ENCODE measurements around the gene SPRR2E.
"Not testable (repeated sequence)": the region's sequence is repeated elsewhere in the genome, so short reads cannot be mapped to it uniquely, and the experiment has no call there.

SPRR2E gene

GRCh38 chr1:153094426-153094825 lies at the start of gene SPRR2E:
TSS of gene SPRR2E (minus strand) at chr1:153094526. CDS start at chr1:153093751, 775 bp downstream.
- no peak for DNase-seq (ENCODE audit: low read depth)

- DNase-seq (ENCODE audit: low read depth) = no peak
Measured at GRCh38 chr1:153141377-153141776, 47.1 kb upstream of the SPRR2E start.

GRCh38 chr1:153140484-153140883 lies 46.2 kb upstream of the SPRR2E start:
- DNase-seq (ENCODE audit: low read depth) = no peak

DNA sequence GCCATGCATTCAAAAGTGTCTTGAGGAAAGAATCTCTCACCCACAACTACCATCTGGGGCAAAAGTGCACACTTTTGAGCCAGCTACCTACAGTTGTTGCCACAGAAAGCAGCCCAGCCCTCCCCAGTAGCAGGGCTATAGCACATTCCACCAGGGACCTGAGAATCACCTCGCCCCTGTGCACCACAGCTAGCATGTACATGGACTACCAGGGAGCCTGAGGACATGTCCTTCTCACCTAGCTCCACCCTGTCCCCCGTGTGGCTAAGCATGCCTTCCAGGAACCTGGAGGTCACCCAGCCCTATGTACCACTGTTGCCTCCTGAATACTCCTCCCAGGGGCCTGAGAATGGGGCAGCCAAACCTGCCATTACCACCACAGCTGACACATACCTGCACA lies 39.4 kb upstream of the SPRR2E start:
- no peak for DNase-seq (ENCODE audit: low read depth)

DNA sequence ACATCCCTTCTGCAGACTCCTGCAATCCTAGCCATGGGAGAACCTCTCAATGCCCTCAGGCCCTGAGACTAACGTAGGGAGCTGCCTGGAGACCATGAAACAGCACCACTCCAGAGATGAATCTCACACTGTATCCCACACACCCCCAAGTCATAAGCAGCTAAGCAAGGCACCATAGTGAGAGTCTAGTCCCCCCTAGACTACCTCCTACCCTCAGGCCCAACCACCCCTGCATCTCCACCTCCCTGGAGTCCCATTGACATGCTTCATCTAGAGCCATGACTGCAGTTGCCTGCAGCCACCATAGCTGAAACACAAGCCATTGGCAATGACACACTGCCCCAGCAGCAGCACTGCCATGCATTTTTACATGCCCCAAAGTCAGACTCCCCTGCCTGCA lies 38.9 kb upstream of the SPRR2E start:
- no peak for DNase-seq (ENCODE audit: low read depth)

GRCh38 chr1:153128688-153129087 lies 34.4 kb upstream of the SPRR2E start:
- not testable (repeated sequence) for DNase-seq (ENCODE audit: low read depth)

DNA sequence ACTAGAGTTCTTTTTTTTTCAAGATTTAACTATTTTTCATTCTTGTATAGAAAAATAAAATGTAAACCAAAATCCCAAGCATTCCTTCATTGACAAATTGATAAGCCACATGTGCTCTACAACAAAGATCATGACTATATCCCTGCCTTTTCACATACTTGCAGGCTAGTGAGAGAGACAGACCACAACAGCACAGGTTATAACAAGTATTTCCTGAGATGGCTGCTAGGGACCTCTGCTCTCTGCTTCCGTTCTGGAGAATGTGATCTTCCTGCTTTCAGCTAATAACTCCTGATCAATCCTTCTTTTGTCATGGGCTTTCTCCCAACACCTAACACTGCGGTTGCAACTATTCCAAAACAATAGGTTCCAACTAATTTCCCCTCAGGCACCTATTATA lies 33.0 kb upstream of the SPRR2E start:
- no peak for DNase-seq (ENCODE audit: low read depth)

GRCh38 chr1:153125536-153125935 lies 31.2 kb upstream of the SPRR2E start:
- DNase-seq (ENCODE audit: low read depth) = no peak

DNA sequence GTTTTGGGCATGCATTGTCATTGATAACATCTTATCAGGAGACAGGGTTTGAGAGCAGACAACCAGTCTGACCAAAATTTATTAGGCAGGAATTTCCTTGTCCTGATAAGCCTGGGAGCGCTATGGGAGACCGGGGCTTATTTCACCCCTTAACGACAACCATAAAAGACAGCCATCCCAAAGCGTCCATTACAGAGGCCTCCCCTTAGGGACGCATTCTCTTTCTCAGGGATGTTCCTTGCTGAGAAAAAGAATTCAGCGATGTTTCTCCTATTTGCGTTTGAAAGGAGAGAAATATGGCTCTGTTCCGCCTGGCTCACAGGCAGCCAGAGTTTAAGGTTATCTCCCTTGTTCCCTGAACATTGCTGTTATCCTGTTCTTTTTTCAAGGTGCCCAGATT lies 29.5 kb upstream of the SPRR2E start:
- DNase-seq (ENCODE audit: low read depth) = not testable (repeated sequence)

DNA sequence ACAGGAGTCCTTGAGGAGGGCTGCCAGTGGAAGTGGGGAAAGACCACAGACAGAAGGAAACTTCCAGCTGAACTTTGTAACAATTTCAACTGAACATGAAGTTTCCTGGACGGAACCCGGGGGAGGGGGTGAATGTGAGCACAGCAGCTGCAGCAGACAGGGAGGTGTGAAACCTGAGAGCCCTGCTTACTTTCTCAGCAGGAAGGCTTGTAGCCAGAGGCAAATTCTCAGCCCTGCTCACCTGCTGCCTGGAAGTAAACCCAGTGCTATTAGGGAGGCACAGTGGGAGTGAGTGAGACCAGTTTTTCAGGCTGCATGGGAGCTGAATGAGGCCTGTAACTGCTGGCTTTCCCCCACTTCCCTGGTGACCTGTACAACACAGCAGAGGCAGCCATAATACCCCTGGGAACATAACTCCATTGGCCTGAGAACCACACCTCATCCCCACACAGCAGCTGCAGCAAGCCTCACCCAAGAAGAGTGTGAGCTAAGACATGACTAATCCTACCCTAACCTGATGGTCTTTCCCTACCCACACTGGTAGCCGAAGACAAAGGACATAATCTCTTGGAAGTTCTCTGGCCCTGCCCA lies 28.6 kb upstream of the SPRR2E start:
- no peak for DNase-seq (ENCODE audit: low read depth)

- DNase-seq (ENCODE audit: low read depth) = no peak
Measured at GRCh38 chr1:153120945-153121344, 26.6 kb upstream of the SPRR2E start.

DNA sequence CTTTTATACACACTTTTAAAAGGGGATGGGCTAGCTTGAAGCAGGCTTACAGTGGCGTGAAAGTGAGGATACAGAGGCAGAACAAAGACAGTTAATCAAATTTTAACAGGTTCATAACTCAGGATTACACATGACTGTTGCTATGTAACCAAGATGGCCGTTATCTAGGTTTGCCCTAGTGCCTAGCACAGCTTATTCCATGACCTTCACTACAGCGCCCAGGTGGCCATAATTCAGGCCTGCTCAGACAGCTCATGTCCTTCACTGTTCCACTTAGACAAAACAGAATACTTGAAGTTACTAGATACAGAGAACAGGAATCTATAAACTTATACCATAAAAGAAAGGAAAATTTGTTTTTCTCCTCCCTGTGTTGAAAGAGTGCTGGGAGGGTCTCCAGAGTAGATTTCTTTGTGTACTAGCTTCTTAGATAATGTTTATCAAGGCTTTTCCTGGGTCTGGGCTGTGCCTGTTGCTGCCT lies 25.2 kb upstream of the SPRR2E start:
- no peak for DNase-seq (ENCODE audit: low read depth)

DNA sequence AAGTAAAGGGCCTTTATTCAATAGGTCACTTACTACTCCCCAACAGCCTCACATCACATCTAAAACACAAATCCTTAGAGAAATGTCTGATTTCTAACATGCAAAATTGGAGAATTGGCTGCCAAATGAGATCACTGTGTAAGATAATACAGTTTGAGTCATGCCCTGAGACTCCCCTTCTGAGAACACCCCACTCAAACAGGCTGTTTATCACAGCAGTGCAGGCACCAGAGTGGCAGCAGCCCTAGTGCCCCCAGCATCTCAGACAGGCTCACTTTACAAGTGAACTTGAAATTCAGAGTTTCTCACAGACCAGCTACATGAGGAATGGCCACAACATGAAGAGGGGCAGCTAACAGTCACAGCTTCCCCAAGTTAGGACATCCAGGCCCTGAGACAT lies 20.9 kb upstream of the SPRR2E start:
- not testable (repeated sequence) for DNase-seq (ENCODE audit: low read depth)

DNA sequence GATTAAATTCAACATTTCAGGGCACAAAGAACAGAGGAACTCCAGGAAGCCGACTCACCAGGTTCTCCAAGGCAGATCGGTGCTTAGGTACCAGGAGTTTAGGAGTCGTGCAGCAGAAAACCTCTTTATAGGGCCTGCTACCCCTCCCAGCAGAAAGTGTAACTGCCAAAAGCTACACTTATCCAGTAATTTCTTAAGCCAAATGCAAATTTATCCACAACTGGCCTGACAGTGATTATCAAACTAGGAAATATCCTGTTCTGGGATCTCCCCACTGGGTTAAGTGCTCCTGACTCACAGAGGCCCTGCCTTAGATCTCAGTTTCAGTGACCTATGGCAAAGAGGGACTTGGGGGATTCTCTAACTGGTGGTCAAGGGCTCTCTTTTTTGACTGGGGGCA lies 19.1 kb upstream of the SPRR2E start, which contains the start of gene SPRR2F:
Gene SPRR2F, minus strand, starts transcription at position 101 of the 400 bp plus-strand sequence. CDS start 783 bp downstream, outside the sequence.
- no peak for DNase-seq (ENCODE audit: low read depth)

GRCh38 chr1:153112454-153112853 lies 18.1 kb upstream of the SPRR2E start:
- not testable (repeated sequence) for DNase-seq (ENCODE audit: low read depth)

- peak; percentile 66 for DNase-seq (ENCODE audit: low read depth)
Measured at GRCh38 chr1:153100245-153100644, 5.9 kb upstream of the SPRR2E start.

DNA sequence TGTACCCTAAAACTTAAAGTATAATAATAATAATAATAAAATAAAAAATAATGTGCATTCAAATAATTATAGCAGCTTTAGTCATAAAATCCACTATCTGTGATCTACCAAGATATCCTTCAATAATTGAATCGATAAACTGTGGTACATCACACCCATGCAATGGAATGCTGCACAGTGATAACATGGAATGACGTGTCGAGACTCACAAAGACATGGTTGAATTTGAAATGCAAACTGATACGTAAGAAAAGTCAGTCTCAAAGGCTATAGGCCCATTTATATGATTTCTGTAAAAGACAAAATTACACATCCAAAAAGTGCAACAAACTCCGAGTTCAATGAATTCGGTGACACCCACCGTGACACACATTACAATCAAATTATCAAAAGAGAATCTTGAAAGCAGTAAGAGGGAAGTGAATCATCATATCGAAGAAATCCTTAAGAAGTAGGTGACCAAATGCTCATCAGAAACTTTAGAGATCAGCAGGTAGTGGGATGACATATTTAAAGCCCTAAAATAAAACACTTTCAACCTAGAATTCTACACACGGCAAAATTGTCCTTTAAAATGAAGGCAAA lies 5.2 kb upstream of the SPRR2E start:
- DNase-seq (ENCODE audit: low read depth) = peak; percentile 24

DNA sequence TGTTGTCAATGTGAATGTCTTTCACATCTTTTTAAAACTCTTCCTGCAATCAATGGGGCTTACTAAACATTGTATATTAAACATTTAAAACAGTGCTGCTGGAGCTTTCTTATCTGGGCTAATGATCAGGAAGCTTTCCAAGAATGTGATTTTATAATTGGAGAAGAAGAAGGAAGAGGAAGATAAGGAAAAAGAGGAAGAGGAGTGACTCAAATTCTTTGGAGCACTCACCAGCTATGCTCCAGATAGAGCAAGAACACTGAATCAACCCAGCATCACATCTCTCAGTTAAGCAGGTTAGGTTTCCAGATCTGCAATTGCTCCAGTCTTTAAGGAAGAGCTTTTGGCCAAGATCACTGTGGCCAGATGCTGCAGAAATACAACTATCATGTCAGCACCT lies 1.4 kb upstream of the SPRR2E start:
- DNase-seq (ENCODE audit: low read depth) = no peak

DNA sequence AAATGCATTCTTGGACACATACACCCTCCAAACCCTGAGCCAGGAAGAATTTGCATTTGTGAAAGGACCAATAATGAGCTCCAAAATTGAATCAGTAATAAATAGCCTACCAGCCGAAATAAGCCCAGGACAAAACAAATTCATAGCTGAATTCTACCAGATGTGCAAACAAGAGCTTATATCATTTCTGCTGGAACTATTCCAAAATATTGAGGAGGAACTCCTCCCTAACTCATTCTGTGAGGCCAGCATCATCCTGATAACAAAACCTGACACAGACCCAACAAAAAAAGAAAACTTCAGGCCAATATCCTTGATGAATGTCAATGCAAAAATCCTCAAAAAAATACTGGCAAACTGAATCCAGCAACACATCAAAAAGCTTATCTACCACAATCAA lies 6.7 kb downstream of the SPRR2E start:
- DNase-seq (ENCODE audit: low read depth) = no peak

- no peak for DNase-seq (ENCODE audit: low read depth)
Measured at GRCh38 chr1:153081736-153082135, 12.6 kb downstream of the SPRR2E start.

GRCh38 chr1:153072806-153073726 lies 21.3 kb downstream of the SPRR2E start:
- no peak for DNase-seq (ENCODE audit: low read depth)

DNA sequence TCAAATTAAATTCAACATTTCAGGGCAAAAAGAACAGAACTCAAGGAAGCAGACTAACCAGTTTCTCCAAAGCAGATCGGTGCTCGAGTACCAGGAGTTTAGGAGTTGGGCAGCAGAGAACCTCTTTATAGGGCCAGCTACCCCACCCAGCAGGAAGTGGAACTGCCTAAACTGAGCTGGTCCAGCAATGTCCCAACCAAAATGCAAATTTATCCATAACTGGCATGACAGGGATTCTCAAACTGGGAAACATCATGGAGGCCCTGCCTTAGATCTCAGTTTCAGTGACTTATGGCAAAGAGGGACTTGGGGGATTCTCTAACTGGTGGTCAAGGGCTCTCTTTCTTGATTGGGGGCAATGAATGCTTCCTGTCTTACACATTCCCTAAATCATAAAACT lies 22.8 kb downstream of the SPRR2E start, which contains the start of gene SPRR2B:
Gene SPRR2B, minus strand, starts transcription at position 101 of the 400 bp plus-strand sequence. CDS start 772 bp downstream, outside the sequence.
- no peak for DNase-seq (ENCODE audit: low read depth)

DNA sequence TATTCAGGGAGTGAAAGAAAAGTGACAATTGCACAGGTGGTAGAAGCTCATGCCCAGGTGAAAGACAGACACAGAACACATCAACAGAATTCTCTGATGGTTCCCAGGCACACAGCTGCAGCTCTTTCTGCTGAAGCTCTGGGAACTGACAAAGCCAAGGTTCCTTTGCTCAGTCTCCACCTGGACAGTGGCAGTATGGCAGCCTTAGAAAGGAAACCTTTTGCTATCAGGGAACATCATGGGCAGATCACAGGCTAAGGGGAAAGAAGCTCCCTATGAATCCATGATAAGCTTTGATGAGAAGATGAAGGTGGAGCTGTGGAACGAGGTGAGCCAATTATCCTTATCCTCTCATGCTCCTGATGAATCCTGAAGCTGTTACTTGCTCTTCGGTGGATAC lies 24.1 kb downstream of the SPRR2E start:
- DNase-seq (ENCODE audit: low read depth) = no peak
